ENCODE measurements around the gene HAND2. TPM values are rescaled to one million over a fixed set of nuclear protein-coding genes. Genes with fewer than 3 reads are reported as not detected.

Gene HAND2
- total RNA-seq, 2 experiments from 2014 or later = not detected

DNA sequence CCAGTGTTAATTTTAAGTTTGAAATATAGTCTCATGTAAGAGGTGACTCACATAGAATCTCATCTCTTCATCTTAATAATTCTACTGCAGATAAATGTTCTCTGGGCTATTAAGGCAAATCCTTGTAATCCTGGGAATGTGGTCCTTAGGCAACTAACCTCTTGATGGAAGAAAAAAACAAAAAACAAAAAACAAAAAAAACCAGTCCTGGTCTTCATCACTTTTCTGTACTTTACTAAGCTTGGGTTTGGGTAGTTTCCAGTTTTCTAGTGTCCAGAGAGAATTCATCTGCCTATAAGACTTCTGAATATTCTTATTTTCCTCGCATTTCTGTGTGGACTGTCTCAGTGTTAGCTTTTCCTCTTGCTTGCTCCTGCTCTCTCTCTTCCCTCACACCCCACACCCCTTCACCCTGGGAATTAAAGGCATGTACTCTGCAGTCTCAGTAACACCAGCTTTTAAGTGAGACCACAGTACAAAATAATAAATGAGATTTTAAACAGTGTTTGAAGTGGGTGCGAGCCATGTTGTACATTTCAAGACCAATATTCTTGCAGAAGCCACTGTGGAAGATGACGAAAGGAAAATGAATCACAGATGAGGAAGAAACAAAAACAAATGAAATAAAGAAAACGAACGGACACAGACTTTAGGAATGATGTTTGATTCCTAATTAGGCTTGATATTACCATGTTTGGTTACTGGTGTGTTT is 51.7 kb downstream of the HAND2 start:
- TF ChIP-seq, protein P1, sequence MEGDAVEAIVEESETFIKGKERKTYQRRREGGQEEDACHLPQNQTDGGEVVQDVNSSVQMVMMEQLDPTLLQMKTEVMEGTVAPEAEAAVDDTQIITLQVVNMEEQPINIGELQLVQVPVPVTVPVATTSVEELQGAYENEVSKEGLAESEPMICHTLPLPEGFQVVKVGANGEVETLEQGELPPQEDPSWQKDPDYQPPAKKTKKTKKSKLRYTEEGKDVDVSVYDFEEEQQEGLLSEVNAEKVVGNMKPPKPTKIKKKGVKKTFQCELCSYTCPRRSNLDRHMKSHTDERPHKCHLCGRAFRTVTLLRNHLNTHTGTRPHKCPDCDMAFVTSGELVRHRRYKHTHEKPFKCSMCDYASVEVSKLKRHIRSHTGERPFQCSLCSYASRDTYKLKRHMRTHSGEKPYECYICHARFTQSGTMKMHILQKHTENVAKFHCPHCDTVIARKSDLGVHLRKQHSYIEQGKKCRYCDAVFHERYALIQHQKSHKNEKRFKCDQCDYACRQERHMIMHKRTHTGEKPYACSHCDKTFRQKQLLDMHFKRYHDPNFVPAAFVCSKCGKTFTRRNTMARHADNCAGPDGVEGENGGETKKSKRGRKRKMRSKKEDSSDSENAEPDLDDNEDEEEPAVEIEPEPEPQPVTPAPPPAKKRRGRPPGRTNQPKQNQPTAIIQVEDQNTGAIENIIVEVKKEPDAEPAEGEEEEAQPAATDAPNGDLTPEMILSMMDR (IDR thresholded peaks at IDR 0.05) = no peak
- Mint-ChIP-seq H3K27me3 (peaks cover under 1% of the 10 kb centered on the region), H3K36me3 (ENCODE audit: low read depth) (no peaks in the 10 kb centered on the region), H3K4me3 (no peak overlapping the region), H3K27ac (no peak overlapping the region), H3K9me3 (no peaks in the 10 kb centered on the region), H3K4me1 (ENCODE audit: low read depth) (no peaks in the 10 kb centered on the region)
- POLR2A ChIA-PET = interaction anchor here (0.6 kb wide), 1 partner anchor 146 kb away, joined by 3 read pairs; no protein-coding TSS in a partner anchor
- ATAC-seq (no peak), DNase-seq (no peak)
- intact Hi-C loops (cut with micrococcal nuclease) = no loop called here
- CTCF ChIA-PET = interaction anchor here (1.5 to 2.0 kb wide), 2 partner anchors 13 to 58 kb away, joined by 4 to 5 read pairs; no protein-coding TSS in a partner anchor

DNA sequence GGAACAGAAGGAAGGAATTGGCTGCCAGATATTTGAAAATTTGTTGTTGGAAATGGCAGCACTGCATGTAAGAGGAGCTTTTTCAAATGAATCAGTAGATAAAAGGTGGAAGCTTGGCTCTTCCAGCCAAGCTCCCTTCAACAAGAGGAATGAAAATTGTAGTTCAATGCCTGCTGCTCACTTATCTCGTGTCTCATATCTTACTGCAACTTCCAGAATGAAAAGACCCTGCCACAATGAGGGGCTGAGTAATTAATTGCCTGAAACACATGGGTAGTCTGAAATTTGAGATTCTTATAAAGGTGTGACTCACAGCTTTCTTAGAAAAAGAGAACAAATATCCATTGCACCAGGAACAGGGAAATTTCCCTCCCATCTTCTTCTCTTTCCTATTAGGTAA is 53.0 kb downstream of the HAND2 start:
- TF ChIP-seq, protein P1 (IDR thresholded peaks at IDR 0.05) = no peak

More for the DNA sequence above, 53.0 kb downstream of the HAND2 start:
- no peak overlapping the region for H3K4me3 Mint-ChIP-seq
- no peak overlapping the region for H3K27ac Mint-ChIP-seq
- DNase-seq = no peak
- CTCF ChIA-PET = interaction anchor here (1.2 to 2.0 kb wide), 3 partner anchors 14 to 56 kb away, joined by 3 to 5 read pairs (median 4); no protein-coding TSS in a partner anchor
- H3K4me1 Mint-ChIP-seq (ENCODE audit: low read depth) = no peaks in the 10 kb centered on the region
- intact Hi-C loops (cut with micrococcal nuclease) = no loop called here
- peaks cover 4% of the 10 kb centered on the region for H3K27me3 Mint-ChIP-seq
- no peaks in the 10 kb centered on the region for H3K36me3 Mint-ChIP-seq (ENCODE audit: low read depth)
- ATAC-seq = no peak
- H3K9me3 Mint-ChIP-seq = no peaks in the 10 kb centered on the region
- POLR2A ChIA-PET = interaction anchor here (0.7 kb wide), 1 partner anchor 1560 kb away, joined by 3 read pairs; no protein-coding TSS in a partner anchor

Other genes starting within 250 kb of the HAND2 start
- gene HMGB2, start 195.9 kb downstream of the HAND2 start, total RNA-seq = 100 to 1,000 TPM; 527 to 534 TPM
- gene SAP30, start 159.3 kb downstream of the HAND2 start, total RNA-seq = 10 to 100 TPM; 40.7 to 41.1 TPM
- gene SCRG1, start 131.1 kb downstream of the HAND2 start, total RNA-seq = not detected